ENCODE measurements around the gene ITGAE. TPM values are rescaled to one million over a fixed set of nuclear protein-coding genes. Genes with fewer than 3 reads are reported as not detected.

The ITGAE gene
- total RNA-seq, 4 donors from 2014 or later, result 16.1 to 29.5 (median 21.4) TPM

DNA sequence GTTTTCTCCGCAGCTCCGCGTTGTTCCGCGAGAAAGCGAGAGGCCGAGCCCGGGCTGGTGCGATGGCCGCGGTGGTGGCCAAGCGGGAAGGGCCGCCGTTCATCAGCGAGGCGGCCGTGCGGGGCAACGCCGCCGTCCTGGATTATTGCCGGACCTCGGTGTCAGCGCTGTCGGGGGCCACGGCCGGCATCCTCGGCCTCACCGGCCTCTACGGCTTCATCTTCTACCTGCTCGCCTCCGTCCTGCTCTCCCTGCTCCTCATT is 132.0 kb downstream of the ITGAE start:
- Histone ChIP-seq H3K4me3 (peak overlapping the region; percentile 92 to 99 (median 96)), H3K9me3 (no peaks in the 10 kb centered on the region), H3K27ac (replicated peaks in 1 of 4) (peak overlapping the region; percentile 95 to 99 (median 98)), H3K27me3 (no peaks in the 10 kb centered on the region), H3K4me1 (peaks cover 34 to 48% (median 42%) of the 10 kb centered on the region in 4 donors), H3K36me3 (peaks cover 5 to 28% (median 13%) of the 10 kb centered on the region in 4 donors)
- intact Hi-C loops (cut with DNase I), result loop anchor here (2.0 kb wide), 1 partner anchor 32 kb away; the partner anchor contains the start of genes CTNS and SHPK
- no peak for TF ChIP-seq POLR2A (IDR thresholded peaks at IDR 0.05; ENCODE audit: low read depth)
- TF ChIP-seq EP300 (IDR thresholded peaks at IDR 0.05), result no peak
- no peak for TF ChIP-seq POLR2AphosphoS5 (IDR thresholded peaks at IDR 0.05)
- TF ChIP-seq, protein P1, sequence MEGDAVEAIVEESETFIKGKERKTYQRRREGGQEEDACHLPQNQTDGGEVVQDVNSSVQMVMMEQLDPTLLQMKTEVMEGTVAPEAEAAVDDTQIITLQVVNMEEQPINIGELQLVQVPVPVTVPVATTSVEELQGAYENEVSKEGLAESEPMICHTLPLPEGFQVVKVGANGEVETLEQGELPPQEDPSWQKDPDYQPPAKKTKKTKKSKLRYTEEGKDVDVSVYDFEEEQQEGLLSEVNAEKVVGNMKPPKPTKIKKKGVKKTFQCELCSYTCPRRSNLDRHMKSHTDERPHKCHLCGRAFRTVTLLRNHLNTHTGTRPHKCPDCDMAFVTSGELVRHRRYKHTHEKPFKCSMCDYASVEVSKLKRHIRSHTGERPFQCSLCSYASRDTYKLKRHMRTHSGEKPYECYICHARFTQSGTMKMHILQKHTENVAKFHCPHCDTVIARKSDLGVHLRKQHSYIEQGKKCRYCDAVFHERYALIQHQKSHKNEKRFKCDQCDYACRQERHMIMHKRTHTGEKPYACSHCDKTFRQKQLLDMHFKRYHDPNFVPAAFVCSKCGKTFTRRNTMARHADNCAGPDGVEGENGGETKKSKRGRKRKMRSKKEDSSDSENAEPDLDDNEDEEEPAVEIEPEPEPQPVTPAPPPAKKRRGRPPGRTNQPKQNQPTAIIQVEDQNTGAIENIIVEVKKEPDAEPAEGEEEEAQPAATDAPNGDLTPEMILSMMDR (IDR thresholded peaks at IDR 0.05), result no peak
- DNase-seq (ENCODE audit: extremely low spot score), result no peak
- WGBS, result under 1% methylated on average over 32 of the region's 32 CpGs

DNA sequence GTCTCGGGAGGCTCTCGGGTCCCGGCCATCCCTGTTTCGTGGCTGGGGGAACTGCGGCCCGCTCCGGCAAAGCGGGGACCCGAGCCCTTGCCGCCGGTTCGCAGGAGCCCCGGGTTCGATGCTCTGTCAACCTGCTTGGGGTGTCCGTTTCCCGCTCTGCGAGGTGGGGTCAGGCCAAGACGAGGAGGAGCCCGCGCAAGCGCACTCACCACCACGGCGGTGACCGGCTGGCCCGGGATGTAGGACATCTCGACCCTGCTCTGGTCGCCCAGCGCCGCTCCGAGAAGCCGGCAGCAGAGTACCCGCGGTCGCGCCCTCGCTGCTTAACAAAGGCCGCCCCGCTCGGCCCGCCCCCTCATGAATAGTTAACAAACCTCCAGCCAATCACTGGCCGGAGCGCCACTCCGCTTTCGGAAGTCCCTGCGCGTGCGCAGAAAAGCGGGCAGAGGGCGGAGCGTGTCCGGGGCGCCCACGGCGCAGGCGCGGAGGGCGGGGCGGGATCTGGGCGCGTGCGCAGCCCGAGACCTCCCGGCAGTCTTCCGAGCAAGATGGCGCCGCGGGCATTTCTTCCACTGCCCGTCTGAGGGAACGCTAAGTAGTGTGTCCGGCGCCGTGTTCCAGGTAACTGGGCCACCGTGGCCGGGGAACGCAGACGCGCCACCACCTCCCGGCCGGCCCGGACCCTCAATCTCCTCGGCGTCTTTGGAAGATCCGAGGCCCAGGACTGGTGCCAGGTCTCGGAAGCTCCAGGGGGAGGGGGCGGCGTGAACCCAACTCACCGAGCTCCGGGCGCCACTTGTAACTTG is 132.5 kb downstream of the ITGAE start, which contains the start of the genes EMC6 and TAX1BP3:
Gene EMC6, plus strand, starts transcription at position 534 of the 806 bp plus-strand sequence. CDS start 335 bp downstream, outside the sequence.
Gene TAX1BP3, minus strand, starts transcription at position 300 of the 806 bp plus-strand sequence. Its CDS starts 52 bp downstream, at position 248.
- intact Hi-C loops (cut with DNase I), result loop anchor here (2.0 kb wide), 1 partner anchor 32 kb away; the partner anchor contains the start of genes CTNS and SHPK
- peaks cover 10 to 34% (median 18%) of the 10 kb centered on the region in 4 donors for H3K36me3 ChIP-seq
- TF ChIP-seq POLR2AphosphoS5 (IDR thresholded peaks at IDR 0.05), result peak; percentile 95 to 99
- TF ChIP-seq EP300 (IDR thresholded peaks at IDR 0.05), result no peak
- TF ChIP-seq, protein P1 (IDR thresholded peaks at IDR 0.05), result peak in 1 of 3 experiments; percentile 2
- TF ChIP-seq POLR2A (IDR thresholded peaks at IDR 0.05; ENCODE audit: low read depth), result peak; percentile 87

DNA sequence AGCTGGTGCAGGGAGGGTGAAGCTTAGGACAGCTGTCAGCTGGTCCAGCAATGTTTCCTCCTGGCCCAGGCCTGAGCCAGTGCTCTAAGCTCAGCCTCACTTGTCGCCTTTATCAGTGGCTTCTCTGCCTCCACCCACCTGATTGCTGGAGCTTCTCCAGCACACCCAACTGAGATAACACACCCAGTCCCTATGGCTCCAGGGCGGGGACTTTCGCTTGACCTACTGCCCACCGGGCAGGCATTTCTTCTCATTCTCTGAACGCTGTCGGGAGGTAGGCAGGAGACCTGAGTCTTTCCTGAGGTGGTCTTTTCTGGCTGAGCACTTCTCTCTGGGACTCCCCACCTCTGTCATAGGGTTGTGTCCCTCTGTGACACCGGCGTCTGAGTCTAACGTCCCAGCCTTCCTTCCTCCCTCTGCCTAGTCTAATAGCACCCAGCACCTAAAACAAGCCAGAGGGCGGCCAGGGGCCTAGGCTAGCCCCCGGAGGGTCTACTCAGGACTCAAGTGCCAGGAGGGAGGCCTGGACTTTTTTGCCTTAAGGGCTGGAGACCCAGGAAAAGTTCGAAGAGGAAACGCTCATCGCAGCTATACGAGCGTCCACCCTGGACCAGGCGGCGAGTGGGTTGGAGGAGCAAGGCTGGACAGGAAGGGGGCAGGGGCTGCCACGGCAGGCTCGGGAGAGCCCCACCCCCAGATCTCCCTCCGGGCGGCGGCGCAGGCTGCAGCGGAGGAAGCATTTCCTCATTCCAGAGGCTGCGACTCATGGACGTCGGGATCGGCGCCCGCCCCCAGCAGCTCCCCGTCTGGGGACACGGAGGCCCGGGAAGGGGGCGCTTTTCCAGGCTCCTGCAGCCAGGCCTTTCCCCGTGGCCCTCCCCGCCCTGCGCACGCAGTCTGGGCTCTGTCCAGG is 133.4 kb downstream of the ITGAE start:
- DNase-seq (ENCODE audit: extremely low spot score), result peak; percentile 94
- TF ChIP-seq POLR2AphosphoS5 (IDR thresholded peaks at IDR 0.05) (peak in 1 of 2 donors; percentile 69), EP300 (IDR thresholded peaks at IDR 0.05) (no peak)
- Histone ChIP-seq H3K27me3 (no peaks in the 10 kb centered on the region), H3K4me3 (peak overlapping the region; percentile 92 to 99 (median 96)), H3K27ac (replicated peaks in 1 of 4) (peak overlapping the region; percentile 95 to 99 (median 98)), H3K9me3 (no peaks in the 10 kb centered on the region), H3K36me3 (peaks cover 15 to 40% (median 27%) of the 10 kb centered on the region in 4 donors), H3K4me1 (peaks cover 34 to 48% (median 42%) of the 10 kb centered on the region in 4 donors)
- intact Hi-C loops (cut with DNase I), result loop anchor here (2.0 kb wide), 1 partner anchor 31 kb away; the partner anchor contains the start of genes CTNS and SHPK
- 15% methylated on average over 9 of the region's 39 CpGs for WGBS

More for the DNA sequence above, 132.5 kb downstream of the ITGAE start, which contains the start of the genes EMC6 and TAX1BP3:
- H3K9me3 ChIP-seq, result no peaks in the 10 kb centered on the region
- WGBS, result 0% methylated on average over 38 of the region's 89 CpGs
- peak within 1 kb of the TSS; percentile 92 to 99 (median 96) for H3K4me3 ChIP-seq
- DNase-seq (ENCODE audit: extremely low spot score), result peak; percentile 99
- no peaks in the 10 kb centered on the region for H3K27me3 ChIP-seq
- H3K4me1 ChIP-seq, result peaks cover 34 to 48% (median 42%) of the 10 kb centered on the region in 4 donors
- H3K27ac ChIP-seq (replicated peaks in 1 of 4), result peak within 1 kb of the TSS; percentile 95 to 99 (median 98)

DNA sequence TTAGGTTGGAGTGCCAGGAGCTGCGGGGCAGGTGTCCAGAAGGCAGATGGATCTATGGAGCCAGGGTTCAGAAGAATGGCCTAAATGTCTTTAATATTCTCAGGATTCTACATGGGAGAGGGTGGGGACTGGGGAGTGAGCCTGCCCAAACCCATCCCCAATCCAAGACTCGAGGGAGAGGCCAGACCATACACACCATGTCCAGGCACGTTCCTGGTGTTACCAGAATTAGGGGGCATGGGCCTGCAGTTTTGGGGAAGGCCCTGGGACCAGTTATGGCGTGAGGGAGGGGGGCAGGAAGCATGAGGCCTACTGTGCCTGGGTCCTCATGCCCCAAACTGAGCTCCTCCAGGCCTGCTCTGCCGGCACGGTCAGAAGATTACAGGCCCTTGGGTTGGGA is 134.5 kb downstream of the ITGAE start:
- Histone ChIP-seq H3K9me3 (no peaks in the 10 kb centered on the region), H3K27me3 (no peaks in the 10 kb centered on the region), H3K27ac (replicated peaks in 1 of 4) (peak overlapping the region; percentile 95 to 99 (median 98)), H3K36me3 (peaks cover 15 to 48% (median 38%) of the 10 kb centered on the region in 4 donors), H3K4me3 (peak overlapping the region in 2 of 4 donors; percentile 26 to 95), H3K4me1 (peaks cover 34 to 48% (median 42%) of the 10 kb centered on the region in 4 donors)
- DNase-seq (ENCODE audit: extremely low spot score), result no peak
- intact Hi-C loops (cut with DNase I), result no loop called here
- 84% methylated on average over 4 of the region's 6 CpGs for WGBS
- TF ChIP-seq POLR2A (IDR thresholded peaks at IDR 0.05; ENCODE audit: low read depth) (no peak), EP300 (IDR thresholded peaks at IDR 0.05) (no peak)
- TF ChIP-seq, protein P1 (IDR thresholded peaks at IDR 0.05), result no peak

Measured in esophagus muscularis mucosa (tissue), 4 donors.